Subcutaneous abdominal adipose tissue (tissue), 5 donors: Measurements from ENCODE around the gene ZDHHC5.
A peak's percentile ranks its signal among the peaks of the same experiment; 100 is the strongest.
"Not testable (repeated sequence)": the region's sequence is repeated elsewhere in the genome, so short reads cannot be mapped to it uniquely, and the experiment has no call there.

Source experiments
- H3K27ac ChIP-seq: one replicate; pipeline ENCODE4 v1.7.0; 2013; ENCODE audit warnings: low read depth, mild to moderate bottlenecking, inconsistent platforms, low read length, moderate library complexity
- H3K27me3 ChIP-seq, 5 donors: one replicate each; pipeline ENCODE4 v1.7.0; 2013; ENCODE audit warnings: low read length in 5 of 5, inconsistent platforms in 1 of 5; ENCODE audit not compliant: control insufficient read depth in 5 of 5, insufficient read depth in 4 of 5
- H3K36me3 ChIP-seq, 5 donors: one replicate each; pipeline ENCODE4 v1.7.0; 2013; ENCODE audit warnings: low read length in 5 of 5; ENCODE audit not compliant: control insufficient read depth in 5 of 5, insufficient read depth in 5 of 5
- H3K4me1 ChIP-seq, 5 donors: one replicate each; pipeline ENCODE4 v1.7.0; 2013; ENCODE audit warnings: low read length in 5 of 5, mild to moderate bottlenecking in 3 of 5, moderate library complexity in 1 of 5; ENCODE audit not compliant: control insufficient read depth in 5 of 5, insufficient read depth in 5 of 5
- H3K4me3 ChIP-seq, 5 donors: one replicate each; pipeline ENCODE4 v1.7.0; 2013; ENCODE audit warnings: low read length in 5 of 5, low read depth in 1 of 5
- H3K9ac ChIP-seq, 5 donors: one replicate each; pipeline ENCODE4 v1.7.0; 2013; ENCODE audit warnings: low read length in 5 of 5, mild to moderate bottlenecking in 4 of 5, moderate library complexity in 3 of 5
- H3K9me3 ChIP-seq, 5 donors: one replicate each; pipeline ENCODE4 v1.7.0; 2013; ENCODE audit warnings: low read length in 5 of 5; ENCODE audit not compliant: control insufficient read depth in 5 of 5
- donor health status: healthy.
- donor health status: healthy.
- donor health status: healthy.
- donor health status: healthy.
- donor health status: healthy.

ZDHHC5 gene

DNA sequence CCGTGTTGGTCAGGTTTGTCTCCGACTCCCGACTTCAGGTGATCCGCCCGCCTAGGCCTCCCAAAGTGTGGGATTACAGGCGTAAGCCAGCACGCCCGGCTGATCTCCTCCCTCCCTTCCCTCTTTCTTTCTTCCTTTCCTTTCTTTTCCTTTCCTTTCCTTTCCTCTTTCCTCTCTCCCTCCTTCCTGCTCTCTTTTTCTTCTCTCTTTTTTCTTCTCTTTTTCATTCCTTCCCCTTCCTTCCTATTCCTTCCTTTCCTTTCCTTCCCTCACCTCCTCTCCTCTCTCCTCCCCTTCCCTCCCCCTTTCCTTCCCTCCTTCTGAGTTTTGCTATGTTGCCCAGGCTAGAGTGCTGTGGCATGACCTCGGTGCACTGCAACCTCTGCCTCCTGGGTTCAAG, 3.9 kb upstream of the ZDHHC5 start:
- Histone ChIP-seq H3K9me3 (no peaks in the 10 kb centered on the region), H3K36me3 (peaks cover 7 to 36% (median 27%) of the 10 kb centered on the region in 5 donors), H3K9ac (no peak overlapping the region), H3K4me1 (peaks cover 0 to 16% (median 12%) of the 10 kb centered on the region in 5 donors), H3K27ac (no peak overlapping the region), H3K4me3 (no peak overlapping the region), H3K27me3 (no peaks in the 10 kb centered on the region)

GRCh38 chr11:57667117-57667735, 688 bp upstream of the ZDHHC5 start:
- no peaks in the 10 kb centered on the region for H3K9me3 ChIP-seq
- peak overlapping the region; percentile 81 to 99 (median 98) for H3K9ac ChIP-seq
- peak overlapping the region; percentile 87 to 96 (median 93) for H3K4me3 ChIP-seq
- H3K36me3 ChIP-seq, result peaks cover 3 to 12% (median 6%) of the 10 kb centered on the region in 5 donors
- no peaks in the 10 kb centered on the region for H3K27me3 ChIP-seq
- H3K27ac ChIP-seq, result peak overlapping the region; percentile 98
- H3K4me1 ChIP-seq, result peaks cover 0 to 28% (median 25%) of the 10 kb centered on the region in 5 donors

GRCh38 chr11:57668434-57668782, 494 bp downstream of the ZDHHC5 start:
- no peaks in the 10 kb centered on the region for H3K27me3 ChIP-seq
- H3K9ac ChIP-seq, result peak overlapping the region; percentile 98 to 99 (median 98)
- peaks cover 15 to 17% (median 15%) of the 10 kb centered on the region in 5 donors for H3K36me3 ChIP-seq
- H3K4me3 ChIP-seq, result peak overlapping the region; percentile 88 to 97 (median 93)
- H3K4me1 ChIP-seq, result peaks cover 0 to 28% (median 25%) of the 10 kb centered on the region in 5 donors
- no peaks in the 10 kb centered on the region for H3K9me3 ChIP-seq
- peak overlapping the region; percentile 98 for H3K27ac ChIP-seq

GRCh38 chr11:57674251-57674650, 6.3 kb downstream of the ZDHHC5 start:
- Histone ChIP-seq H3K36me3 (peaks cover 34 to 52% (median 42%) of the 10 kb centered on the region in 5 donors), H3K27ac (no peak overlapping the region), H3K27me3 (no peaks in the 10 kb centered on the region), H3K9me3 (no peaks in the 10 kb centered on the region), H3K4me1 (peaks cover 0 to 14% (median 9%) of the 10 kb centered on the region in 5 donors), H3K4me3 (no peak overlapping the region), H3K9ac (peak overlapping the region in 1 of 5 donors; percentile 3)

GRCh38 chr11:57675176-57675941, 7.4 kb downstream of the ZDHHC5 start:
- H3K36me3 ChIP-seq, result peaks cover 34 to 52% (median 42%) of the 10 kb centered on the region in 5 donors
- H3K27ac ChIP-seq, result no peak overlapping the region
- no peaks in the 10 kb centered on the region for H3K9me3 ChIP-seq
- no peaks in the 10 kb centered on the region for H3K27me3 ChIP-seq
- no peak overlapping the region for H3K4me3 ChIP-seq
- peaks cover 0 to 15% (median 13%) of the 10 kb centered on the region in 5 donors for H3K4me1 ChIP-seq
- H3K9ac ChIP-seq, result peak overlapping the region in 1 of 5 donors; percentile 13

DNA sequence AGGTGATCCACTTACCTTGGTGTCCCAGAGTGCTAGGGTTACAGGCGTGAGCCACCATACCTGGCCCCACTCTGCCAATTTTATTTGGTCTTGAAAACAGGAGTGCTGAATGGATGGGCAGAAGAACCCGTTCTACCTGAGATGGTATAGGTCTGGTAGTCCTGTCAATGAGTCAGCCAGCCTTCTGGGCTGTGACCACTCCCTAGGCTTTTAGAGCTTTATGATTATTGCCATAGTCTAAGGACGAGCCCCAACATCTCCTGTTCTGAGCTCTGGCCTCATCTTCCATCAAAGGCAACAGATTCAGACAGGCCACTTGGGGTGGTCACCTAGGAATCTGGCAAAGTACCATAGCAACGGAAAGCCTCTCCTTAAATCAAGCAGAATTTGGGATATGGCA, 11.5 kb downstream of the ZDHHC5 start:
- Histone ChIP-seq H3K27ac (no peak overlapping the region), H3K9ac (no peak overlapping the region), H3K27me3 (no peaks in the 10 kb centered on the region), H3K9me3 (no peaks in the 10 kb centered on the region), H3K4me1 (peaks cover 0 to 19% (median 13%) of the 10 kb centered on the region in 5 donors), H3K4me3 (no peak overlapping the region), H3K36me3 (peaks cover 25 to 53% (median 37%) of the 10 kb centered on the region in 5 donors)

DNA sequence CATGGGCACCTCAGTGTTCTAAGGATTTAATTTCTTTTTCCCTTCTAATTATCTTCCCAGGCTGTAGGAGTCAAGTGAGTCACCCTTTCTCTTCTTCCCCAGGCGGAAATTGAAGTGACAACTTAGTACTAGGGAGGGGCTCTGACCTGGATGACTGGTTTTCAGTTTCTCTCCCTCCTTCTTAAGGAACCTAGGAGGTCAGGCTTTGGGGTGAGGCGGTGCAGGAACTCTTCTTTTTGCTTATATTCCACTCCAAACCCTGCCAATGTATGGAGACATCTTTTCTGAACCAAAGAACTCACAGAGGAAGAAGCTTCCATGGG, 12.6 kb downstream of the ZDHHC5 start:
- no peaks in the 10 kb centered on the region for H3K27me3 ChIP-seq
- peaks cover 18 to 55% (median 38%) of the 10 kb centered on the region in 5 donors for H3K36me3 ChIP-seq
- H3K9ac ChIP-seq, result peak overlapping the region in 1 of 5 donors; percentile 25
- H3K4me3 ChIP-seq, result no peak overlapping the region
- no peaks in the 10 kb centered on the region for H3K9me3 ChIP-seq
- H3K27ac ChIP-seq, result peak overlapping the region; percentile 38
- H3K4me1 ChIP-seq, result peaks cover 0 to 19% (median 13%) of the 10 kb centered on the region in 5 donors

GRCh38 chr11:57681168-57681567, 13.3 kb downstream of the ZDHHC5 start:
- H3K27ac ChIP-seq, result no peak overlapping the region
- no peaks in the 10 kb centered on the region for H3K9me3 ChIP-seq
- peaks cover 0 to 19% (median 13%) of the 10 kb centered on the region in 5 donors for H3K4me1 ChIP-seq
- no peak overlapping the region for H3K4me3 ChIP-seq
- peaks cover 11 to 54% (median 42%) of the 10 kb centered on the region in 5 donors for H3K36me3 ChIP-seq
- peak overlapping the region in 1 of 5 donors; percentile 39 for H3K9ac ChIP-seq
- H3K27me3 ChIP-seq, result no peaks in the 10 kb centered on the region

- H3K4me3 ChIP-seq, H3K27me3 ChIP-seq, H3K27ac ChIP-seq, H3K9ac ChIP-seq, H3K4me1 ChIP-seq, H3K9me3 ChIP-seq: not testable (repeated sequence)
- H3K36me3 ChIP-seq, result peaks cover 19 to 77% (median 73%) of the 10 kb centered on the region in 5 donors
Observed at GRCh38 chr11:57690474-57690873, 22.6 kb downstream of the ZDHHC5 start.

DNA sequence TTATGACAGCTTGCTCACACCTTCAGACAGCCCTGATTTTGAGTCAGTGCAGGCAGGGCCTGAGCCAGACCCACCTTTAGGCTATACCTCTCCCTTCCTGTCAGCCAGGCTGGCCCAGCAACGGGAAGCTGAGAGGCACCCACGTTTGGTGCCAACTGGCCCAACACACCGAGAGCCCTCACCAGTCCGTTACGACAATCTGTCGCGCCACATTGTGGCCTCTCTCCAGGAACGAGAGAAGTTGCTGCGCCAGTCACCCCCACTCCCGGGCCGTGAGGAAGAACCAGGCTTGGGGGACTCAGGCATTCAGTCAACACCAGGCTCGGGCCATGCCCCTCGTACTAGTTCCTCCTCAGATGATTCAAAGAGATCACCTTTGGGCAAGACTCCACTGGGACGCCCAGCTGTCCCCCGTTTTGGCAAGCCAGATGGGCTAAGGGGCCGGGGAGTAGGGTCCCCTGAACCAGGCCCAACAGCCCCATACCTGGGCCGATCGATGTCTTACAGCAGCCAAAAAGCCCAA, 31.0 kb downstream of the ZDHHC5 start:
- H3K4me3 ChIP-seq, result no peak overlapping the region
- H3K36me3 ChIP-seq, result peaks cover 12 to 84% (median 75%) of the 10 kb centered on the region in 5 donors
- peaks cover 0 to 2% (median 0%) of the 10 kb centered on the region in 5 donors for H3K4me1 ChIP-seq
- H3K9me3 ChIP-seq, result no peaks in the 10 kb centered on the region
- no peak overlapping the region for H3K27ac ChIP-seq
- no peaks in the 10 kb centered on the region for H3K27me3 ChIP-seq
- H3K9ac ChIP-seq, result no peak overlapping the region
